ENCODE data around the gene TEC.
A peak's percentile ranks its signal among the peaks of the same experiment; 100 is the strongest.
"Not testable (repeated sequence)": the region's sequence is repeated elsewhere in the genome, so short reads cannot be mapped to it uniquely, and the experiment has no call there.

Gene TEC

GRCh38 chr4:48237996-48238645 is 31.5 kb downstream of the TEC start:
- DNase-seq: no peak

- no peak for DNase-seq
These were observed 34.6 kb downstream of the TEC start for GRCh38 chr4:48235050-48235449.

- no peak for DNase-seq
These were observed 35.1 kb downstream of the TEC start for GRCh38 chr4:48234575-48234974.

- no peak for DNase-seq
These were observed 40.7 kb downstream of the TEC start for GRCh38 chr4:48228949-48229348.

GRCh38 chr4:48227662-48228061 is 42.0 kb downstream of the TEC start:
- peak; percentile 72 for DNase-seq

- no peak for DNase-seq
These were observed 43.4 kb downstream of the TEC start for GRCh38 chr4:48226199-48226598.

GRCh38 chr4:48225368-48226141 is 44.1 kb downstream of the TEC start:
- DNase-seq: no peak

GRCh38 chr4:48224606-48225005 is 45.0 kb downstream of the TEC start:
- peak; percentile 42 for DNase-seq

GRCh38 chr4:48223633-48224295 is 45.9 kb downstream of the TEC start:
- no peak for DNase-seq

- DNase-seq: no peak
These were observed 47.1 kb downstream of the TEC start for GRCh38 chr4:48222491-48222890.

GRCh38 chr4:48219430-48219829 is 50.2 kb downstream of the TEC start:
- not testable (repeated sequence) for DNase-seq

GRCh38 chr4:48216563-48216962 is 53.1 kb downstream of the TEC start:
- DNase-seq: no peak

- DNase-seq: no peak
These were observed 53.7 kb downstream of the TEC start for GRCh38 chr4:48215977-48216376.

GRCh38 chr4:48212165-48212564 is 57.5 kb downstream of the TEC start:
- DNase-seq: peak; percentile 35

- no peak for DNase-seq
These were observed 58.7 kb downstream of the TEC start for GRCh38 chr4:48210966-48211328.

- DNase-seq: no peak
These were observed 64.0 kb downstream of the TEC start for GRCh38 chr4:48205626-48206025.

- peak; percentile 63 for DNase-seq
These were observed 64.5 kb downstream of the TEC start for GRCh38 chr4:48205107-48205506.

GRCh38 chr4:48203819-48204218 is 65.8 kb downstream of the TEC start:
- no peak for DNase-seq

- DNase-seq: no peak
These were observed 71.9 kb downstream of the TEC start for GRCh38 chr4:48197643-48198237.

- DNase-seq: no peak
These were observed 72.7 kb downstream of the TEC start for GRCh38 chr4:48196758-48197504.

GRCh38 chr4:48195853-48196252 is 73.8 kb downstream of the TEC start:
- no peak for DNase-seq

- DNase-seq: peak; percentile 24
These were observed 74.3 kb downstream of the TEC start for GRCh38 chr4:48195374-48195773.

GRCh38 chr4:48194971-48195370 is 74.7 kb downstream of the TEC start:
- DNase-seq: peak; percentile 0

Data from inflammatory macrophage treated with lipopolysaccharide for 4 hours (primary cell).